Mononuclear cell (primary cell): ENCODE results near the gene RPRML. TPM values are rescaled to one million over a fixed set of nuclear protein-coding genes. Genes with fewer than 3 reads are reported as not detected.

ENCODE experiments used
- H3K27me3 ChIP-seq: 2 replicates; pipeline ENCODE4 v1.6.0; 2011; ENCODE audit warnings: low read length, control low read depth; ENCODE audit not compliant: insufficient read depth
- H3K4me1 ChIP-seq: 2 replicates; pipeline ENCODE4 v1.5.1; 2011; ENCODE audit warnings: mild to moderate bottlenecking, low read length, control low read depth; ENCODE audit not compliant: insufficient read depth
- H3K4me3 ChIP-seq: 2 replicates; pipeline ENCODE4 v1.5.1; 2011; ENCODE audit warnings: mild to moderate bottlenecking, low read length, moderate library complexity
- H3K9me3 ChIP-seq: 2 replicates; pipeline ENCODE4 v1.5.1; 2011; ENCODE audit warnings: low read depth, mild to moderate bottlenecking, control low read depth, low read length
- total RNA-seq: library from RNA; depleted of rRNA; stranded (reverse); fragments of >200 nt; gene quantifications from one replicate; pipeline ENCODE4 v1.2.3, GENCODE V29; 2012

The RPRML gene
- total RNA-seq, 1 donor = not detected

GRCh38 chr17:46984341-46984740 is 5.3 kb upstream of the RPRML start:
- Histone ChIP-seq H3K9me3 (no peaks in the 10 kb centered on the region), H3K4me1 (peaks cover 3% of the 10 kb centered on the region), H3K27me3 (peaks cover 18% of the 10 kb centered on the region), H3K4me3 (no peak overlapping the region)

DNA sequence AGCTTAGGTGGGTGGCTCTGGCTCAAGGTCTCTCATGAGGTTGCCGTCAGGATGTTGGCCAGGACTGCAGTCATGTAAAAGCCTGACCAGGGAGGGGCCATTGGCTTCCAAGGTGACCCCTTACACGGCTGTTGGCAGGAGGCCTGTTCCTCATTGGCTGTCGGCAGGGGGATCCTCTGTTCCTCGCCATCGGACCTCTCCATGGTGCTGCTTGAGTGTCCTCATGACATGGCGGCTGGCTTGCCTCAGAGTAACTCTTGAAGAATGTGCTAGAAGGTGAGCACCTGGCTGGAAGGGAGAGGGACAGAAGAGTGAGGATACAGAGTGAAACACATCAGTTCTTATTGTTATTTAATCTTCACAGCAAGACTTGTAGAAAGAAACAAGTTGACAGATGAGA is 4.7 kb upstream of the RPRML start:
- peaks cover 22% of the 10 kb centered on the region for H3K27me3 ChIP-seq
- H3K4me3 ChIP-seq = no peak overlapping the region
- H3K4me1 ChIP-seq = peaks cover 8% of the 10 kb centered on the region
- no peaks in the 10 kb centered on the region for H3K9me3 ChIP-seq

DNA sequence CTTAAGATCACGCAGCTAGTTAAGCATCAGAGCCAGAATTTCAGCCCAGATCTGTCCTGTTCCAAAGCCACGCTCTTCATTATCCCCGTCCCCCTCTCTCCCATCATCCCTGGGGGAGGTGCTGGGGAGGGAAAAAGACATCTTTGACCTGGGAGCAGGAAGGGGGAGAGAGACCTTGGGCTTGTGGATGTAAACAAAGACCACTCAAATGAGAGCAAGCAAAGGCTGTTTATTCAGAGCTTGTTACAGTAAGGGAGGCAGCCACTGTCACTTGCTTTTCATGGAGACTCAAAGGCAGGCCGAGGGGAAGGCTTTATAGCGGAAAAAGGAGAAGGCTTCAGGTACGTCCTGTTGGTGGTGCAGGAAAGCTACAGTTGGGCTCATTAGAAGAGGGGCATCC is 3.5 kb upstream of the RPRML start:
- H3K4me1 ChIP-seq = peaks cover 17% of the 10 kb centered on the region
- no peak overlapping the region for H3K4me3 ChIP-seq
- no peaks in the 10 kb centered on the region for H3K9me3 ChIP-seq
- peaks cover 34% of the 10 kb centered on the region for H3K27me3 ChIP-seq

GRCh38 chr17:46978489-46979146 is 435 bp downstream of the RPRML start:
- Histone ChIP-seq H3K4me3 (peak overlapping the region; percentile 20), H3K4me1 (peaks cover 17% of the 10 kb centered on the region), H3K27me3 (peaks cover 43% of the 10 kb centered on the region), H3K9me3 (no peaks in the 10 kb centered on the region)

- Histone ChIP-seq H3K27me3 (peaks cover 43% of the 10 kb centered on the region), H3K4me1 (peaks cover 17% of the 10 kb centered on the region), H3K9me3 (no peaks in the 10 kb centered on the region), H3K4me3 (no peak overlapping the region)
These were observed 1.1 kb downstream of the RPRML start for GRCh38 chr17:46977750-46978488.

DNA sequence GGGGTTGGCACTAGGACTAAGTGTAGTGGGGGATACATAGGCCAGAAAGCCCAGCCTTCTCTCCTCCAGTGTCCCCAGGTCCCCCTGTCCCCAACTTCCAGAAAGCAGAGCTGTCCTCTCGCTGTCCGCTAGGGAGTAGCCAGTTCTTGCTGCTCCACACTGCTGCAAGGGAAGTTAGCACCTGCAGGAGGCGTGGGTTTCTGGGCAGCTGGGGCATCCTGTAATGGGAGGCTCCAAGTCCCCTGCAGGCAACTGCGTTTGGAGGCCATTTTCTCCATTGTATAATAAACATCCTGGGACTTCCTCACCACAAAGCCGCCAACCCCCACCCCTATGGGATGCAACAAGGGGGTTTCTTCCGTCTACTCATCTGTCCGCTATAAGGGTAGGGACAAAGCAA is 1.7 kb downstream of the RPRML start:
- Histone ChIP-seq H3K27me3 (peaks cover 43% of the 10 kb centered on the region), H3K4me3 (no peak overlapping the region), H3K4me1 (peaks cover 17% of the 10 kb centered on the region), H3K9me3 (no peaks in the 10 kb centered on the region)

GRCh38 chr17:46976626-46977270 is 2.3 kb downstream of the RPRML start:
- peaks cover 39% of the 10 kb centered on the region for H3K27me3 ChIP-seq
- no peaks in the 10 kb centered on the region for H3K9me3 ChIP-seq
- H3K4me3 ChIP-seq = no peak overlapping the region
- peaks cover 17% of the 10 kb centered on the region for H3K4me1 ChIP-seq

GRCh38 chr17:46975287-46975686 is 3.8 kb downstream of the RPRML start:
- Histone ChIP-seq H3K9me3 (no peaks in the 10 kb centered on the region), H3K4me1 (peaks cover 17% of the 10 kb centered on the region), H3K4me3 (no peak overlapping the region), H3K27me3 (peaks cover 33% of the 10 kb centered on the region)

GRCh38 chr17:46974086-46974485 is 5.0 kb downstream of the RPRML start:
- Histone ChIP-seq H3K4me1 (peaks cover 12% of the 10 kb centered on the region), H3K27me3 (peaks cover 23% of the 10 kb centered on the region), H3K4me3 (no peak overlapping the region), H3K9me3 (no peaks in the 10 kb centered on the region)

- no peaks in the 10 kb centered on the region for H3K4me1 ChIP-seq
- no peak overlapping the region for H3K4me3 ChIP-seq
- H3K9me3 ChIP-seq = no peaks in the 10 kb centered on the region
- H3K27me3 ChIP-seq = peaks cover 7% of the 10 kb centered on the region
These were observed 6.7 kb downstream of the RPRML start for GRCh38 chr17:46972346-46972745.

DNA sequence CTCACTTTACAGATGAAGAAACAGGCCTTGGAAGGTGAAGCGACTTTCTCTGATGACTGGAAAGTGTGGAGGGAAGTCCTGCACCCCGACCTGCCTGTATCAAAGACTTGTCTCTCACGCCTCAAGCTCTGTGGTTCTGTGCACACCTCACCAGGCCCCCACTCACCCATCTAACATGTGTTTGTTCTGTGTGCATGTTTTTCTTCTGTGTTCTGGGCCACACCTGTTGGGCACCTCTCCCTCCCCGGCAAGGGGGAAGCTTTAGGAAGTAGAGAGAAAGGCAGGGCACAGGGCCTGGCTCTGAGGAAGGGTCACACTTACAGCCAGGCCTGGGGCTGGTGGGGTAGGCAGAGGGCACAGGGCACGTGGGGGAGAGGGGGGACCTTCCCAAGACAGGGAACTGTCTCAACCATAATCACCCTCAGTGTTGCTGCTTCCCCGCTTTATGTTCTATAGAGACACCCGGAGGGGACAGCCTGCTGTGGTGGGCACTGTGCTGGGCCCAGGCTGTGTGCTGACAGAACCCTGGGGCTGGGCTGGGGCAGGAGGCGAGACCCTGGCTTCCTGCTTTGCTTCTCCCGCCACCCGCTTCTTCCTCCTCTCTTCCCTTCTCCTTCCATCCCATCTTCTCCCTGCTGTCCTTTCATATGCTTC is 7.3 kb downstream of the RPRML start:
- Histone ChIP-seq H3K4me3 (no peak overlapping the region), H3K4me1 (no peaks in the 10 kb centered on the region), H3K27me3 (peaks cover 1% of the 10 kb centered on the region), H3K9me3 (no peaks in the 10 kb centered on the region)

DNA sequence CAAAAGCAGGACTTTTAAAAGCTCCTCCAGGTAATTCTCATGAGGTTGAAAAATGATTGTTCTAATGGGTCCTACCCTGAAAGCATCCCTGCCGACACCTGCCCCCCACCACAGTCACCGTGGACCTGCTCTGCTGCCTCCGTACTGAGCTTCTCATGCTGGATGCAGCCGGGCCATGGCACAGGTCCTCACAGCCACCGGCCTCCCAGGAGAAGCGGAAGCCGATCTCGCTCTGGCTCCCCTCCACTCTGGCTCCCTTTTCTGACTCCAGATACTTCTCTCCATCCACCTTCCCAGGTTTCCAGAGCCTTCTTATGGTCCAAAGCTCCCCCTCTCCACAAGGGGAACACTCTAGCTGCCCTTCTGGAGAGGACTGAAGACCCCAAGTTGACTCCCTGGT is 10.2 kb downstream of the RPRML start:
- Histone ChIP-seq H3K27me3 (no peaks in the 10 kb centered on the region), H3K4me3 (no peak overlapping the region), H3K9me3 (no peaks in the 10 kb centered on the region), H3K4me1 (no peaks in the 10 kb centered on the region)

DNA sequence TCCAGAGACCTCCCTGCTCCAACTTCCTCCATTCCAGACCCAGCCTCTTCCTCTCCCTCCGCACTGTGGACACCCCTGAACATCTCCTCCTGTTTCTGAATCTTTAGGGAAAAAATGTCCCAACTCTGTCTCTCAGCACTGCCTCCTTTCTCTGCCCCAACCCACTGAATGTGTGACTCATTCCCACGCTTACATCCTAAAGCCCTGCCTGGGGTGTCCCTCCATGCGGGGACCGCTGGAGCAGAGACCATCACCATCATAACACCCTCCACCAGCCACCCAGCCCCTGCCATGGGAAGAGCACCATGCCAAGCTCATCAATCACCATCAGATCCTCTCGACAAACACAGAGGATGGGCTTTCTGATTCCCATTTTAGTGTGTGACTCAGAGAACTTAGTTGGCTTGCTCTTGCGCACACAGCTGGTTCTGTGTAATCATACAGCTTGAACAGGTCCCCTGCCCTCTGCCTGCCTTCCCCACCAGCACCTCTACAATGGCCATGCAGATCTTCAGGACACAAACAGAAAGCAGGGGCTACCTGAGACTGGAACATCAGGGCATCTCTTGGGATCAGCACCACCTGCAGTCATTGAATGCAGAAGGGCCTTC is 10.7 kb downstream of the RPRML start:
- Histone ChIP-seq H3K27me3 (no peaks in the 10 kb centered on the region), H3K4me1 (no peaks in the 10 kb centered on the region), H3K4me3 (no peak overlapping the region), H3K9me3 (no peaks in the 10 kb centered on the region)

GRCh38 chr17:46964315-46965265 is 14.5 kb downstream of the RPRML start:
- Histone ChIP-seq H3K4me3 (no peak overlapping the region), H3K9me3 (no peaks in the 10 kb centered on the region), H3K4me1 (no peaks in the 10 kb centered on the region), H3K27me3 (no peaks in the 10 kb centered on the region)
